ENCODE data around the gene CYTL1.

Gene CYTL1

GRCh38 chr4:4974727-4975126 is 44.5 kb downstream of the CYTL1 start:
- in situ Hi-C loops (cut with MboI; ENCODE audit: low sequenced_read_pairs), result no loop called here

- in situ Hi-C loops (cut with MboI; ENCODE audit: low sequenced_read_pairs), result no loop called here
Measured at GRCh38 chr4:4971796-4972195, 47.5 kb downstream of the CYTL1 start.

- in situ Hi-C loops (cut with MboI; ENCODE audit: low sequenced_read_pairs), result no loop called here
Measured at GRCh38 chr4:4969298-4969697, 50.0 kb downstream of the CYTL1 start.

GRCh38 chr4:4968161-4968725 is 51.0 kb downstream of the CYTL1 start:
- in situ Hi-C loops (cut with MboI; ENCODE audit: low sequenced_read_pairs), result no loop called here
